Umbilical cord (tissue), 2 donors: ENCODE measurements around the gene DNAH6. TPM values are rescaled to one million over a fixed set of nuclear protein-coding genes. Genes with fewer than 3 reads are reported as not detected.
"Not testable (repeated sequence)": the region's sequence is repeated elsewhere in the genome, so short reads cannot be mapped to it uniquely, and the experiment has no call there.

Experiments
- DNase-seq: peaks from one replicate; pipeline ENCODE4 v3.0.0-alpha.2; 2015; ENCODE audit warnings: low spot score
- total RNA-seq: library from RNA; depleted of rRNA; stranded (reverse); fragments of >200 nt; gene quantifications from one replicate; pipeline ENCODE4 v1.2.3, GENCODE V29; 2014; ENCODE audit warnings: low replicate concordance; ENCODE audit not compliant: insufficient read depth

The DNAH6 gene
- total RNA-seq, 1 donor from 2014 or later = 0.96 TPM

GRCh38 chr2:84497285-84497684 is 19.0 kb upstream of the DNAH6 start:
- DNase-seq = no peak

- DNase-seq = no peak
These were observed 18.0 kb upstream of the DNAH6 start for GRCh38 chr2:84498150-84498799.

GRCh38 chr2:84511024-84511423 is 5.3 kb upstream of the DNAH6 start:
- not testable (repeated sequence) for DNase-seq

GRCh38 chr2:84515788-84516187 is 510 bp upstream of the DNAH6 start:
- DNase-seq = no peak

- no peak for DNase-seq
These were observed 3.1 kb downstream of the DNAH6 start for GRCh38 chr2:84519332-84519957.

GRCh38 chr2:84526562-84526961 is 10.3 kb downstream of the DNAH6 start:
- no peak for DNase-seq

GRCh38 chr2:84527137-84528129 is 11.1 kb downstream of the DNAH6 start:
- DNase-seq = peak; percentile 7

GRCh38 chr2:84532291-84532690 is 16.0 kb downstream of the DNAH6 start:
- no peak for DNase-seq

GRCh38 chr2:84534225-84534624 is 17.9 kb downstream of the DNAH6 start:
- no peak for DNase-seq

- no peak for DNase-seq
These were observed 21.0 kb downstream of the DNAH6 start for GRCh38 chr2:84537251-84537650.

- DNase-seq = no peak
These were observed 23.4 kb downstream of the DNAH6 start for GRCh38 chr2:84539729-84540128.

GRCh38 chr2:84545005-84545404 is 28.7 kb downstream of the DNAH6 start:
- no peak for DNase-seq

- no peak for DNase-seq
These were observed 30.3 kb downstream of the DNAH6 start for GRCh38 chr2:84546551-84546950.

- no peak for DNase-seq
These were observed 32.0 kb downstream of the DNAH6 start for GRCh38 chr2:84548303-84548702.

- no peak for DNase-seq
These were observed 34.6 kb downstream of the DNAH6 start for GRCh38 chr2:84550916-84551315.

GRCh38 chr2:84551526-84551925 is 35.2 kb downstream of the DNAH6 start:
- DNase-seq = not testable (repeated sequence)

- DNase-seq = no peak
These were observed 39.9 kb downstream of the DNAH6 start for GRCh38 chr2:84556190-84556589.

GRCh38 chr2:84559838-84560237 is 43.5 kb downstream of the DNAH6 start:
- no peak for DNase-seq

- peak; percentile 0 for DNase-seq
These were observed 63.4 kb downstream of the DNAH6 start for GRCh38 chr2:84579661-84580060.

- DNase-seq = no peak
These were observed 87.6 kb downstream of the DNAH6 start for GRCh38 chr2:84603911-84604310.

GRCh38 chr2:84613082-84613481 is 96.8 kb downstream of the DNAH6 start:
- DNase-seq = no peak

- DNase-seq = no peak
These were observed 103.6 kb downstream of the DNAH6 start for GRCh38 chr2:84619794-84620371.
